Caco-2 (cell line): ENCODE data around the gene SMYD3. TPM values are rescaled to one million over a fixed set of nuclear protein-coding genes. Genes with fewer than 3 reads are reported as not detected.

Experiments
- BruUV-seq: library from RNA; stranded (reverse); fragments of 400-500 nt; replicated peaks from 2 replicates; lab custom pipeline; 2021; lab: Mats Ljungman, UMichigan
- CTCF ChIA-PET: fragments of 300-600 bp; sonication (Branson Sonifier 250); formaldehyde crosslinking; loops from one replicate; lab custom pipeline; 2022; ENCODE audit warnings: antibody characterized with exemption; lab: Charles Lee
- POLR2A ChIA-PET: fragments of 300-600 bp; sonication (Branson Sonifier 250); formaldehyde crosslinking; loops from one replicate; lab custom pipeline; 2022; ENCODE audit warnings: antibody characterized with exemption; lab: Charles Lee
- DNase-seq, 2 experiments: peaks; one replicate each; pipeline versions ENCODE4 v3.0.0 to v3.0.0-alpha.2; 2020 to 2022
- H3K27me3 ChIP-seq: replicated peaks from 2 replicates; pipeline ENCODE4 v1.6.0; 2011; ENCODE audit warnings: low read length; ENCODE audit not compliant: control insufficient read depth, insufficient read depth
- H3K36me3 ChIP-seq: 2 replicates; pipeline ENCODE4 v1.5.1; 2011; ENCODE audit warnings: low read length; ENCODE audit not compliant: control insufficient read depth, insufficient read depth
- H3K4me1 ChIP-seq: fragments of 250-450 bp; sonication (Bioruptor Pico); 2 replicates; pipeline ENCODE4 v1.5.1; 2020; ENCODE audit warnings: mild to moderate bottlenecking
- H3K4me3 ChIP-seq: 2 replicates; pipeline ENCODE4 v1.5.1; 2011; ENCODE audit warnings: low read depth, mild to moderate bottlenecking, control low read depth, low read length
- H3K9me3 ChIP-seq: fragments of 250-450 bp; sonication (Bioruptor Pico); 2 replicates; pipeline ENCODE4 v1.5.1; 2020; ENCODE audit warnings: mild to moderate bottlenecking, moderate library complexity
- H3K27ac Mint-ChIP-seq: one replicate; pipeline ENCODE4 v1.8.0; 2022; ENCODE audit warnings: mixed read lengths; ENCODE audit not compliant: unreplicated experiment
- H3K27me3 Mint-ChIP-seq: one replicate; pipeline ENCODE4 v1.8.0; 2022; ENCODE audit warnings: mixed read lengths; ENCODE audit not compliant: insufficient read depth, unreplicated experiment
- H3K36me3 Mint-ChIP-seq: one replicate; pipeline ENCODE4 v1.8.0; 2022; ENCODE audit warnings: mild to moderate bottlenecking, mixed read lengths; ENCODE audit not compliant: insufficient read depth, unreplicated experiment
- H3K4me1 Mint-ChIP-seq: one replicate; pipeline ENCODE4 v1.8.0; 2022; ENCODE audit warnings: low read depth, mixed read lengths; ENCODE audit not compliant: unreplicated experiment
- H3K4me3 Mint-ChIP-seq: one replicate; pipeline ENCODE4 v1.8.0; 2022; ENCODE audit warnings: mild to moderate bottlenecking, moderate library complexity, mixed read lengths; ENCODE audit not compliant: unreplicated experiment
- H3K9me3 Mint-ChIP-seq: one replicate; pipeline ENCODE4 v1.8.0; 2022; ENCODE audit warnings: mixed read lengths; ENCODE audit not compliant: unreplicated experiment
- intact Hi-C: fragments of 100-400 bp; cut with micrococcal nuclease; formaldehyde crosslinking; loops from one replicate; pipeline ENCODE4 v1.10.0; 2022; ENCODE audit not compliant: unreplicated experiment
- total RNA-seq: library from RNA; stranded (reverse); gene quantifications from 2 replicates; pipeline ENCODE4 v1.2.3, GENCODE V29; 2022
- TF ChIP-seq, protein P1 (sequence below), 2 experiments: fragments of 200-600 bp in 1 of 2; IDR thresholded peaks; 1 replicate in 1 of 2; 2 replicates in 1 of 2; pipeline versions ENCODE4 v1.5.1 to v1.8.0; 2011 to 2022; ENCODE audit warnings: antibody characterized with exemption in 1 of 2, control low read depth in 1 of 2, inconsistent platforms in 1 of 2, low read depth in 1 of 2, low read length in 1 of 2, mild to moderate bottlenecking in 1 of 2, moderate library complexity in 1 of 2; ENCODE audit not compliant: insufficient read depth in 1 of 2, severe bottlenecking in 1 of 2, unreplicated experiment in 1 of 2

Gene SMYD3
- total RNA-seq, 1 experiment from 2014 or later, result 33.0 TPM

DNA sequence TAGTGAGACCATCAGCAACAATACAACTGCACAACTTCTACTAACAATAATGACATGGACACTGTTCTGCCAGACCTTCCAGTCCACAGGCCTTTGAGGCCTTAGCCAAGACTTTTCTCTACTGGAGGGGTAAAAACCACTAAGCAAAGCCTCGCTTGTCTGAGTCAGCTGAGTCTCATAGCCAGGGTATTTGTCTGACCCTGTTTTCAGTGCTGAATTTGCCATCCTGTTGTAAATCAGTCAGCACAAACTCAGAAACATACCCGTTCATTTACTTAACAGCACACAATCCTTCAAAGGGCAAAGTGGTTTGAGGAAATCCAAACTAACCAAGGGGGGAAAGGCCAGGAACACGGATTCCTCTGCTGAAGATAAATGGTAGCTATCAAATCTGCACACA is 537.8 kb downstream of the SMYD3 start:
- no peaks in the 10 kb centered on the region for H3K9me3 Mint-ChIP-seq
- H3K27ac Mint-ChIP-seq, result no peak overlapping the region
- CTCF ChIA-PET, result interaction anchor here (1.5 kb wide), 1 partner anchor 81 kb away, joined by 3 read pairs; no protein-coding TSS in a partner anchor
- Histone ChIP-seq H3K9me3 (no peaks in the 10 kb centered on the region), H3K4me3 (no peak overlapping the region), H3K4me1 (peaks cover 16% of the 10 kb centered on the region), H3K27me3 (no peaks in the 10 kb centered on the region), H3K36me3 (no peaks in the 10 kb centered on the region; the same call in 1 of the 2 replicates)
- no TSS peak for BruUV-seq
- DNase-seq, result peak; percentile 53 to 65
- H3K36me3 Mint-ChIP-seq, result no peaks in the 10 kb centered on the region
- peaks cover 19% of the 10 kb centered on the region for H3K4me1 Mint-ChIP-seq
- intact Hi-C loops, result loop anchor here (1.0 kb wide), 1 partner anchor 21 kb away; no protein-coding TSS in a partner anchor
- H3K27me3 Mint-ChIP-seq, result no peaks in the 10 kb centered on the region
- POLR2A ChIA-PET, result no interaction called here
- TF ChIP-seq, protein P1, sequence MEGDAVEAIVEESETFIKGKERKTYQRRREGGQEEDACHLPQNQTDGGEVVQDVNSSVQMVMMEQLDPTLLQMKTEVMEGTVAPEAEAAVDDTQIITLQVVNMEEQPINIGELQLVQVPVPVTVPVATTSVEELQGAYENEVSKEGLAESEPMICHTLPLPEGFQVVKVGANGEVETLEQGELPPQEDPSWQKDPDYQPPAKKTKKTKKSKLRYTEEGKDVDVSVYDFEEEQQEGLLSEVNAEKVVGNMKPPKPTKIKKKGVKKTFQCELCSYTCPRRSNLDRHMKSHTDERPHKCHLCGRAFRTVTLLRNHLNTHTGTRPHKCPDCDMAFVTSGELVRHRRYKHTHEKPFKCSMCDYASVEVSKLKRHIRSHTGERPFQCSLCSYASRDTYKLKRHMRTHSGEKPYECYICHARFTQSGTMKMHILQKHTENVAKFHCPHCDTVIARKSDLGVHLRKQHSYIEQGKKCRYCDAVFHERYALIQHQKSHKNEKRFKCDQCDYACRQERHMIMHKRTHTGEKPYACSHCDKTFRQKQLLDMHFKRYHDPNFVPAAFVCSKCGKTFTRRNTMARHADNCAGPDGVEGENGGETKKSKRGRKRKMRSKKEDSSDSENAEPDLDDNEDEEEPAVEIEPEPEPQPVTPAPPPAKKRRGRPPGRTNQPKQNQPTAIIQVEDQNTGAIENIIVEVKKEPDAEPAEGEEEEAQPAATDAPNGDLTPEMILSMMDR (IDR thresholded peaks at IDR 0.05; ENCODE audit: insufficient read depth in 1 of 2, low read depth in 1 of 2, low read length in 1 of 2, severe bottlenecking in 1 of 2, unreplicated experiment in 1 of 2), result no peak
- H3K4me3 Mint-ChIP-seq, result no peak overlapping the region

DNA sequence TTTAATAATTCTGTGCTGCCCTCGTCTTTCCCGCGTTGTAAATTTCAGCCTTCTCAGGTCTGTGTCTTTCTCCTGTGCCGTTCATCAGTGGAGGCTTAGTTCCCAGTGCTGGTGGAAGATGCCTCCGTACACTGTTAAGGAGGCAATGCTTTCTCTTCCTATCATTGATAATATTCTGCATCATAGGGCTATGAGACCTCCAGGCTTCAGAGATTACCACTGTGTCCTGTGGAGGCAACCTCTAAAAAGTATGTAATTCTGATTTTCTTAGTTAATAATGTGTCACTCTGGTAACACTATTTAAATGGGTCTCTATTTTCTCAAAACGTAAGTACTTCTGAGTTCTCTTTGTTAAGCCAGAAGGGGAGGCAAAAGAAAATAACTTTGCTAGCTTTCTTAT is 538.3 kb downstream of the SMYD3 start:
- no peak overlapping the region for H3K27ac Mint-ChIP-seq
- no peaks in the 10 kb centered on the region for H3K9me3 ChIP-seq
- H3K4me3 Mint-ChIP-seq, result no peak overlapping the region
- peaks cover 19% of the 10 kb centered on the region for H3K4me1 Mint-ChIP-seq
- no peak overlapping the region for H3K4me3 ChIP-seq
- TF ChIP-seq, protein P1 (IDR thresholded peaks at IDR 0.05; ENCODE audit: insufficient read depth in 1 of 2, low read depth in 1 of 2, low read length in 1 of 2, severe bottlenecking in 1 of 2, unreplicated experiment in 1 of 2), result no peak
- intact Hi-C loops, result loop anchor here (1.0 kb wide), 1 partner anchor 22 kb away; no protein-coding TSS in a partner anchor
- ChIA-PET CTCF (interaction anchor here (1.5 kb wide), 1 partner anchor 80 kb away, joined by 3 read pairs; no protein-coding TSS in a partner anchor), POLR2A (no interaction called here)
- H3K36me3 Mint-ChIP-seq, result no peaks in the 10 kb centered on the region
- no peaks in the 10 kb centered on the region; the same call in 1 of the 2 replicates for H3K36me3 ChIP-seq
- H3K27me3 ChIP-seq, result no peaks in the 10 kb centered on the region
- BruUV-seq, result no TSS peak
- no peak for DNase-seq
- peaks cover 16% of the 10 kb centered on the region for H3K4me1 ChIP-seq
- no peaks in the 10 kb centered on the region for H3K27me3 Mint-ChIP-seq
- H3K9me3 Mint-ChIP-seq, result no peaks in the 10 kb centered on the region

DNA sequence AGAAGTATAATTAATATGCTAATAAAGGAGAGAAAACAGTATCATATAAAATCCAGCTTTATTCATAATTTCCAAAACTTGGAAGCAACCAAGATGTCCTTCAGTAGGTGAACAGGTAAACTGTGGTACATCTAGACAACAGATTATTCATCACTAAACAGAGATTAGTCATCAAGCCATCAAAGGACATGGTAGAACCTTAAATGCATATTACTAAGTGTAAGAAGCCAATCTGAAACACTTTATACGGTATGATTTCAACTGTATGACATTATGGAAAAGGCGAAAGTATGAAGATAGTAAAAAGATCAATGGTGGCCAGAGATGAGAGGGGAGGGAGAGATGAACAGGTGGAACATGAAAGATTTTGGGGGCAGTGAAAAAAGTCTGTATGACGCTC is 541.7 kb downstream of the SMYD3 start:
- ChIA-PET CTCF (no interaction called here), POLR2A (no interaction called here)
- DNase-seq, result no peak
- Histone ChIP-seq H3K36me3 (no peaks in the 10 kb centered on the region; the same call in 1 of the 2 replicates), H3K4me3 (no peak overlapping the region), H3K4me1 (peaks cover 16% of the 10 kb centered on the region), H3K9me3 (no peaks in the 10 kb centered on the region), H3K27me3 (no peaks in the 10 kb centered on the region)
- H3K36me3 Mint-ChIP-seq, result no peaks in the 10 kb centered on the region
- H3K4me3 Mint-ChIP-seq, result no peak overlapping the region
- intact Hi-C loops, result no loop called here
- TF ChIP-seq, protein P1 (IDR thresholded peaks at IDR 0.05; ENCODE audit: insufficient read depth in 1 of 2, low read depth in 1 of 2, low read length in 1 of 2, severe bottlenecking in 1 of 2, unreplicated experiment in 1 of 2), result no peak
- H3K9me3 Mint-ChIP-seq, result no peaks in the 10 kb centered on the region
- H3K4me1 Mint-ChIP-seq, result peaks cover 19% of the 10 kb centered on the region
- no peaks in the 10 kb centered on the region for H3K27me3 Mint-ChIP-seq
- H3K27ac Mint-ChIP-seq, result no peak overlapping the region
- no TSS peak for BruUV-seq
